CD4-positive, alpha-beta T cell treated with Interleukin-6 for 4 hours (primary cell): ENCODE measurements around the gene DHX38.
A peak's percentile ranks its signal among the peaks of the same experiment; 100 is the strongest.

Experiments used
- DNase-seq: peaks from one replicate; pipeline ENCODE4 v3.0.0-alpha.2; 2020; ENCODE audit warnings: mixed read lengths

Gene DHX38

DNA sequence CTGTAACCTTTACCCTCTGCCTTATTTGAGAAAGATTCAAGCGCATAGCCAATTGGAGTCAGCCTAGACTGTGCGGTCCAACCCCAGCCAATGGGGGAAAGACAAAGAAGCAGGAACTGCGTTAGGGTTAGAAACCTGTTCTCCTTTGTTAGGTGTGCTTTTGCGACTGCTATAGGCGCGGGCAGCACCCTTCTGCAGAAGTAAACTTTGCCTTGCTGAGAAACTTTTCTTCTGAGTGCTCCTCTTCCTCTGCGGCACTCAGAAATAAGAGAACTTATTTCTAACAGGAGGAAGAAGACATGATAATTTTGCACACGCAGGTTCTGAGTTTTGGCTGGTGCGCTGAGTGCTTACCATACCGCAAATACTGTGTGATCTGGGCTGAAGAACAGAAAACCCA, 9.2 kb upstream of the DHX38 start:
- no peak for DNase-seq

GRCh38 chr16:72085002-72085401, 8.6 kb upstream of the DHX38 start:
- no peak for DNase-seq

DNA sequence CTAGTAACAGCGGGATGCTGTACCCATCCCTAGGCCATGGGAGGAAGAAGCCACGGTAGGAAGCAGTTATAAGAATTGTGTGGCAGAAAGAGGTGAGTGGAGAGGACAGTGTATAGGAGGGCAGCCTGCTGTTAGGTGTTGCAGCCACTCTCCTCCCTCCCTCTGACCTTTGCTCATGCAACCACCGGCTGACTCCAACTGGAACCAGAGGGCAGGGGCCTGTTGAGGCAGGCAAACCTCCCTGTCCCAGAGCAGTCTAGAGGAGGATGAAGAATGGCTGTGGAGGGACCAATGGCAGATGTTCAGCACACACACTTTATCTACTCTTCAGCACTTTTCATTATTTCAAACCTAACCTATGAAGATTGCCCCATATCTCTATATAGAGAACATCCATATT, 2.4 kb upstream of the DHX38 start:
- DNase-seq = no peak

- no peak for DNase-seq
Measured at GRCh38 chr16:72092832-72093447, 707 bp upstream of the DHX38 start.

DNA sequence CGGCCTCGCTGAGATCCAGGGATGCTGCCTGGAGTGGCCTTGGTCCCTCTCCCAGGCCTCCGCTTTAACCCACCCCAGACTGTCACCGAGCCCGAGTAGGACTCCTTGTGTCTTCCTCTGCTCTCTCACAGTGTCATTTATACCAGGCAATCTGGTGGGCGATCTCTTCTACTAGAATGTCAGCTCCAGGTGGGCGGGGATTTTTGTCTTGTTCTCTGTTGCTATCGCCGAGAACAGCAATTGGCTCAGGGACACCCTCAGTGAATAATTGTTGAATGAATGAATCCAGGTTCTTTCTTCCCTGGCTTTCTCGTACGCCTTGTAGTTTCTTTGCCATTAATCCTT, 591 bp downstream of the DHX38 start:
- DNase-seq = no peak

DNA sequence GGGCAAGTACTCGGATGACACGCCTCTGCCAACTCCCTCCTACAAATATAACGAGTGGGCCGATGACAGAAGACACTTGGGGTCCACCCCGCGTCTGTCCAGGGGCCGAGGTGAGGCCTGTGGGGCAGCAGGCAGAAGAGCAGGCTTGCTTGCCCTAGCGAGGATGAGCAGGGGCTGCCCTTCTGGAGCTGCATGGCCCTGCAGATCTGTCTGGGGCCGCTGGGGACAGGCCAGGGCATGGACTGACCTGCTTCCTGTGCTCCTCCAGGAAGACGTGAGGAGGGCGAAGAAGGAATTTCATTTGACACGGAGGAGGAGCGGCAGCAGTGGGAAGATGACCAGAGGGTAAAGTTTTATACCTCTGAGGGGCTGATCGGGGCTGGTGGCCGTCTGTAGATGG, 5.3 kb downstream of the DHX38 start:
- DNase-seq = no peak

- DNase-seq = peak; percentile 30
Measured at GRCh38 chr16:72099377-72099818, 5.8 kb downstream of the DHX38 start.

DNA sequence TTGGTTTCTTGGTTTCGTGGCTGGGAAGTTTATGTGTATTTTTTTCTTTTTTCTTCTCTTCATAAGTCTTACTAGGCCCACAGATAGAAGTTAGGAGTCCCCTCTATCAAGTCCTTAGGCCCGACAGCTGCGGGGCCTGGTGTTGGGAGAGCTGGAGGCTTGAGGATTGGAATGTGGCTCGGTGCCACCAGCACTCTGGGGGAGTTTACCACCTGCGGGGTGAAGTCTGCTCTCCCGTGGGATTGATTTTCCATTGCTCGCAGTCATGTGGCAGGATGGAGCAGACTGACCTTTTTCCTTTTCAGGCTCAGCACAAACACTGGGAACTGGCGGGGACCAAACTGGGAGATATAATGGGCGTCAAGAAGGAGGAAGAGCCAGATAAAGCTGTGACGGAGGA, 7.5 kb downstream of the DHX38 start:
- DNase-seq = no peak

DNA sequence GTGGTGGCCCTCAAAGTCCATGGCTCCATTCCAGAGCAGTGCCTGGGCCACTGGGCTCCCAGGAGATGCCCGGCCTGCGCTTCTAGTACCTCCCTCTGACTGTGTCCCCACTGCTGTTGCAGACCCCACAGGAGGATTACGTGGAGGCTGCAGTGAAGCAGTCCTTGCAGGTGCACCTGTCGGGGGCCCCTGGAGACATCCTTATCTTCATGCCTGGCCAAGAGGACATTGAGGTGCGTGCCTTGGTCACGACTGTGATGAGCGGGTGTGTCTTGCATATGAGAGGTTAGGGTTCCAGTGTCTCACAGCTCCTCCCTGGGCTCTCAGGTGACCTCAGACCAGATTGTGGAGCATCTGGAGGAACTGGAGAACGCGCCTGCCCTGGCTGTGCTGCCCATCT, 11.3 kb downstream of the DHX38 start:
- no peak for DNase-seq

GRCh38 chr16:72105978-72106377, 12.3 kb downstream of the DHX38 start:
- no peak for DNase-seq

DNA sequence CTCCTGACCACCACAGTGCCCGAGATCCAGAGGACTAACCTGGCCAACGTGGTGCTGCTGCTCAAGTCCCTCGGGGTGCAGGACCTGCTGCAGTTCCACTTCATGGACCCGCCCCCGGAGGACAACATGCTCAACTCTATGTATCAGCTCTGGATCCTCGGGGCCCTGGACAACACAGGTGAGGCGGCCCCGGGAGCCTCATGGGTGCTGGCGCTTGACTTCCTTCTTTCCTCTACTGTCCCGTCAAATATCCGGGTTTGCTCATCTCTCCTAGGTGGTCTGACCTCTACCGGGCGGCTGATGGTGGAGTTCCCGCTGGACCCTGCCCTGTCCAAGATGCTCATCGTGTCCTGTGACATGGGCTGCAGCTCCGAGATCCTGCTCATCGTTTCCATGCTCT, 13.7 kb downstream of the DHX38 start:
- no peak for DNase-seq

DNA sequence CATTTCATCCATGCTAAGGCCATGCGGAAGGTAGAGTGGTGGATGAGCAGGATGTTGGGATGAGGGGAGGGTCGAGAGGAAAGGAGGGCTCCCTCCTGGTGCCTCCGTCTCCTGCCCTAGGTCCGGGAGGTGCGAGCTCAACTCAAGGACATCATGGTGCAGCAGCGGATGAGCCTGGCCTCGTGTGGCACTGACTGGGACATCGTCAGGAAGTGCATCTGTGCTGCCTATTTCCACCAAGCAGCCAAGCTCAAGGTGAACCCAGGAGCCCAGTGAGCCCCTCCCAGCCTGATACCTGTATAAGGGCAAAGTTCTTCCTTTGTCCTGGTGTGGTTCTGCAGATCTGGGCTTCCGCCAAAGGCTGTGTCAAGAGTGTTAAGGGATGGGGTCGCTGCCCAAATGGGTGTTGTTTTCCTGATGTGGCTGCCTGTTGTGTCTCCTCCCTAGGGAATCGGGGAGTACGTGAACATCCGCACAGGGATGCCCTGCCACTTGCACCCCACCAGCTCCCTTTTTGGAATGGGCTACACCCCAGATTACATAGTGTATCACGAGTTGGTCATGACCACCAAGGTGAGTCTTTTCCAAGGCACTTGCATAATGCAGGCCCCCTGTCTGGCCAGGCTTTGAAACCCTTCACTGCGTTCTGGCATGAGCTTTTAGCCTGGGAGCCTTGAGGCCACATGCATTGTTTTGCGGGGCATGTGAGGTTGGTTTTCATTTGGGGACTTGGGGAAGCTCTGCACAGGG, 14.9 kb downstream of the DHX38 start:
- no peak for DNase-seq

- no peak for DNase-seq
Measured at GRCh38 chr16:72109300-72109699, 15.7 kb downstream of the DHX38 start.

GRCh38 chr16:72109966-72110530, 16.4 kb downstream of the DHX38 start:
- DNase-seq = no peak

- DNase-seq = no peak
Measured at GRCh38 chr16:72110662-72111615, 17.3 kb downstream of the DHX38 start.

GRCh38 chr16:72111657-72112451, 18.2 kb downstream of the DHX38 start:
- no peak for DNase-seq

- no peak for DNase-seq
Measured at GRCh38 chr16:72112452-72112792, 18.8 kb downstream of the DHX38 start.

DNA sequence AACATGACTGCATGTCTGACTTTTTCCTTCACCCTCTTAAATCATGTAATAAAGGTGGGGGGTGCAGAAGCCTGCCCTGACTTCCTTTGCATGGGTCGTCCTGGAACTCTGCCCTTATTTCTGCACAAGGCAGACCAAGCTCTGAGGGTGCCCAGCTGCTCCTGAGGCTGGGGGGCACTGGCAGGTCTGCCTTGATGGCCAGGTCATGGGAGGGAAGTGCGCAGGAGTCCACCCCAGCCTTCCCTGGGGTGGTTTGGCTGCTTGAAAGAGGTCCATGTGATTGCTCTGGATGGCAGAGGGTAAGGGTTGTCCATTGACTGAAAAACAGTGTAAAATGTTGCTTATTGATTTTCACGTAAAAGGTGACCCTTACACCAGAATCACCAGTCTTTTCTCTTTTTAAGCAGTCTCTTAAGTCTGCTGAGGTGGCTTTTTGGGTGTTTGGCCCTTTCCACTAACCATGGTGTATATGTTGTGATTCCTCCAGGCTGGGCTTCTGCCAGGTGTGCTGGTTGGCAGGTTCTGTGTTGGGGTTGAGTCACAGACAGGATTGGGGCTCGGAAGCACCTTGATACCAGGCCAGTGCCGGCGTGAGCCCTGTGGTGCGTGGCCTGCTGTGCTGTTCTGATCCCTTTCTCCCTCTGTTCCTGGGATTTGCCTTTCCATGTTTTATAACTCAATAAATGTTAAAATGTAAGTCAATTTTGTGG, 19.4 kb downstream of the DHX38 start:
- DNase-seq = no peak

- no peak for DNase-seq
Measured at GRCh38 chr16:72113616-72113945, 19.9 kb downstream of the DHX38 start.

GRCh38 chr16:72120026-72120425, 26.4 kb downstream of the DHX38 start:
- DNase-seq = no peak

DNA sequence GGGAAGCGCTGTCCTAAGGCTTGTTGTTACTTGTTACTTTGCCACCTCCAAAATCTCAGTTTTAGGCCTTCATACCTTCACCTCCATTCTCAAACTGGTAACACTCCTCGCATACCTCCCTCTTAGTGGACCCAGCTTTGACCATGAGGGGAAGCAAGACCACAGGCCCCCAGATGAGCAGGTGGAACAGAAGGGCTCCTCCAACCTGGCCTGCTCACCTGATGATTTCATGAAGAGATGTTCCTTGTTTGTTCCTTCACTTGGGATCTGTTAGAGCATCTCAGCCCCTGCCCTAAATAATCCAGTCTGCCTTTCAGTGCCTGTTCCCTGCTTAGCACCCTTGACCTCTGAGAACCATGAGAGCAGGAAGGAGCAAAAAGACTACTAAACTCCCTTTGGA, 28.7 kb downstream of the DHX38 start:
- no peak for DNase-seq

GRCh38 chr16:72122916-72123315, 29.3 kb downstream of the DHX38 start:
- no peak for DNase-seq
